ENCODE results near the gene FAM193B. TPM values are rescaled to one million over a fixed set of nuclear protein-coding genes. Genes with fewer than 3 reads are reported as not detected.

Gene FAM193B
- polyA plus RNA-seq, 3 donors = 1.6 to 216 (median 1.9) TPM

- H3K9ac ChIP-seq (ENCODE audit: insufficient read depth, low read length, poor library complexity, severe bottlenecking) = peak overlapping the region; percentile 99
These were observed 47.2 kb downstream of the FAM193B start for GRCh38 chr5:177507165-177507564.

GRCh38 chr5:177505075-177505474 lies 49.3 kb downstream of the FAM193B start:
- H3K4me3 ChIP-seq (replicated peaks in 1 of 3; ENCODE audit: low read depth in 2 of 3, low read length in 3 of 3) = no peak overlapping the region
- no peaks in the 10 kb centered on the region for H3K27me3 ChIP-seq (ENCODE audit: control insufficient read depth in 2 of 2, insufficient read depth in 2 of 2, low read length in 2 of 2)
- H3K79me2 ChIP-seq (ENCODE audit: insufficient read depth, low read length) = peaks cover 55% of the 10 kb centered on the region
- intact Hi-C loops (cut with micrococcal nuclease) = loop anchor here in 1 of 2 donors (10.0 kb wide), 1 partner anchor 190 kb away; the partner anchor contains the start of gene MXD3
- Mint-ChIP-seq H3K36me3 (peaks cover 44 to 62% of the 10 kb centered on the region in 2 donors), H3K4me3 (peak overlapping the region in 1 of 2 donors; percentile 15), H3K27ac (peak overlapping the region in 2 of 7 donors; percentile 60 to 66), H3K4me1 (peaks cover 66% of the 10 kb centered on the region), H3K9me3 (peaks cover 0 to 3% (median 0%) of the 10 kb centered on the region in 7 donors), H3K27me3 (ENCODE audit: low read depth in 3 of 3) (peaks cover 6 to 8% (median 7%) of the 10 kb centered on the region in 3 donors)
- H3K9ac ChIP-seq (ENCODE audit: insufficient read depth, low read length, poor library complexity, severe bottlenecking) = no peak overlapping the region
- H3K36me3 ChIP-seq (replicated peaks in 1 of 2; ENCODE audit: control insufficient read depth in 1 of 2, insufficient read depth in 2 of 2, low read length in 2 of 2) = peaks cover 34 to 42% of the 10 kb centered on the region in 2 donors
- H3K27ac ChIP-seq (ENCODE audit: low read depth in 1 of 2, low read length in 2 of 2) = no peak overlapping the region
- H3K4me1 ChIP-seq (ENCODE audit: control insufficient read depth in 1 of 2, insufficient read depth in 2 of 2, low read length in 2 of 2) = peaks cover 67 to 90% of the 10 kb centered on the region in 2 donors
- TF ChIP-seq, protein P1, sequence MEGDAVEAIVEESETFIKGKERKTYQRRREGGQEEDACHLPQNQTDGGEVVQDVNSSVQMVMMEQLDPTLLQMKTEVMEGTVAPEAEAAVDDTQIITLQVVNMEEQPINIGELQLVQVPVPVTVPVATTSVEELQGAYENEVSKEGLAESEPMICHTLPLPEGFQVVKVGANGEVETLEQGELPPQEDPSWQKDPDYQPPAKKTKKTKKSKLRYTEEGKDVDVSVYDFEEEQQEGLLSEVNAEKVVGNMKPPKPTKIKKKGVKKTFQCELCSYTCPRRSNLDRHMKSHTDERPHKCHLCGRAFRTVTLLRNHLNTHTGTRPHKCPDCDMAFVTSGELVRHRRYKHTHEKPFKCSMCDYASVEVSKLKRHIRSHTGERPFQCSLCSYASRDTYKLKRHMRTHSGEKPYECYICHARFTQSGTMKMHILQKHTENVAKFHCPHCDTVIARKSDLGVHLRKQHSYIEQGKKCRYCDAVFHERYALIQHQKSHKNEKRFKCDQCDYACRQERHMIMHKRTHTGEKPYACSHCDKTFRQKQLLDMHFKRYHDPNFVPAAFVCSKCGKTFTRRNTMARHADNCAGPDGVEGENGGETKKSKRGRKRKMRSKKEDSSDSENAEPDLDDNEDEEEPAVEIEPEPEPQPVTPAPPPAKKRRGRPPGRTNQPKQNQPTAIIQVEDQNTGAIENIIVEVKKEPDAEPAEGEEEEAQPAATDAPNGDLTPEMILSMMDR (IDR thresholded peaks at IDR 0.05) = no peak
- WGBS (ENCODE audit: insufficient coverage) = 100% methylated on average over 3 of the region's 4 CpGs
- H3K4me2 ChIP-seq (replicated peaks; ENCODE audit: extremely low read depth, low read length, poor library complexity, severe bottlenecking) = no peak overlapping the region
- H4K20me1 ChIP-seq (ENCODE audit: insufficient read depth, low read length) = peaks cover 86% of the 10 kb centered on the region
- no peak for DNase-seq
- no peaks in the 10 kb centered on the region for H3K9me3 ChIP-seq (replicated peaks in 1 of 2; ENCODE audit: control insufficient read depth in 1 of 2, insufficient read depth in 1 of 2, low read length in 2 of 2)
- H2AFZ ChIP-seq (ENCODE audit: insufficient read depth, low read depth, low read length, poor library complexity, severe bottlenecking) = no peak overlapping the region

More at GRCh38 chr5:177507165-177507564, 47.2 kb downstream of the FAM193B start:
- Histone ChIP-seq H3K4me2 (replicated peaks; ENCODE audit: extremely low read depth, low read length, poor library complexity, severe bottlenecking) (peak overlapping the region; percentile 99), H3K4me3 (replicated peaks in 1 of 3; ENCODE audit: low read depth in 2 of 3, low read length in 3 of 3) (peak overlapping the region; percentile 82 to 100 (median 96)), H3K27me3 (ENCODE audit: control insufficient read depth in 2 of 2, insufficient read depth in 2 of 2, low read length in 2 of 2) (no peaks in the 10 kb centered on the region), H3K36me3 (replicated peaks in 1 of 2; ENCODE audit: control insufficient read depth in 1 of 2, insufficient read depth in 2 of 2, low read length in 2 of 2) (peaks cover 43 to 52% of the 10 kb centered on the region in 2 donors), H3K79me2 (ENCODE audit: insufficient read depth, low read length) (peaks cover 62% of the 10 kb centered on the region), H3K9me3 (replicated peaks in 1 of 2; ENCODE audit: control insufficient read depth in 1 of 2, insufficient read depth in 1 of 2, low read length in 2 of 2) (no peaks in the 10 kb centered on the region), H4K20me1 (ENCODE audit: insufficient read depth, low read length) (peaks cover 67% of the 10 kb centered on the region), H3K4me1 (ENCODE audit: control insufficient read depth in 1 of 2, insufficient read depth in 2 of 2, low read length in 2 of 2) (peaks cover 69 to 93% of the 10 kb centered on the region in 2 donors), H3K27ac (ENCODE audit: low read depth in 1 of 2, low read length in 2 of 2) (peak overlapping the region in 1 of 2 donors; percentile 98), H2AFZ (ENCODE audit: insufficient read depth, low read depth, low read length, poor library complexity, severe bottlenecking) (no peak overlapping the region)
- TF ChIP-seq, protein P1 (IDR thresholded peaks at IDR 0.05) = peak; percentile 53
- WGBS (ENCODE audit: insufficient coverage) = 75% methylated on average over 8 of the region's 9 CpGs
- Mint-ChIP-seq H3K9me3 (peaks cover 0 to 5% (median 0%) of the 10 kb centered on the region in 7 donors), H3K4me1 (peaks cover 67% of the 10 kb centered on the region), H3K36me3 (peaks cover 50 to 75% of the 10 kb centered on the region in 2 donors), H3K27me3 (ENCODE audit: low read depth in 3 of 3) (peaks cover 0 to 8% (median 3%) of the 10 kb centered on the region in 3 donors), H3K4me3 (peak overlapping the region; percentile 98 to 99), H3K27ac (peak overlapping the region; percentile 99 to 100 (median 99))
- peak in 2 of 3 donors; percentile 39 to 44 for DNase-seq
- intact Hi-C loops (cut with micrococcal nuclease) = loop anchor here in 1 of 2 donors (10.0 kb wide), 1 partner anchor 192 kb away; the partner anchor contains the start of gene MXD3

Measured in CD14-positive monocyte (primary cell).